ENCODE results near the gene GPR62. TPM values are rescaled to one million over a fixed set of nuclear protein-coding genes. Genes with fewer than 3 reads are reported as not detected.

Gene GPR62
- total RNA-seq, 1 experiment from 2014 or later = not detected

Other genes with a start within 250 kb of the GPR62 start
- 0.21 TPM for gene GRM2, start 248.3 kb upstream of the GPR62 start, total RNA-seq (2021; ENCODE audit: unreplicated experiment)
- gene IQCF6, start 176.1 kb upstream of the GPR62 start, total RNA-seq (2021; ENCODE audit: unreplicated experiment) = not detected
- gene IQCF2, start 93.8 kb upstream of the GPR62 start, total RNA-seq (2021; ENCODE audit: unreplicated experiment) = not detected
- not detected for gene IQCF5, start 79.8 kb upstream of the GPR62 start, total RNA-seq (2021; ENCODE audit: unreplicated experiment)
- not detected for gene IQCF1, start 52.0 kb upstream of the GPR62 start, total RNA-seq (2021; ENCODE audit: unreplicated experiment)
- gene RRP9, start 13.5 kb upstream of the GPR62 start, total RNA-seq (2021; ENCODE audit: unreplicated experiment) = 54.5 TPM
- gene PARP3, start 13.0 kb upstream of the GPR62 start, total RNA-seq (2021; ENCODE audit: unreplicated experiment) = 16.1 TPM
- 58.0 TPM for gene PCBP4, start 12.1 kb downstream of the GPR62 start, total RNA-seq (2021; ENCODE audit: unreplicated experiment)
- gene ABHD14B, start 18.7 kb downstream of the GPR62 start, total RNA-seq (2021; ENCODE audit: unreplicated experiment) = 40.7 TPM
- 11.3 TPM for gene ABHD14A, start 19.7 kb downstream of the GPR62 start, total RNA-seq (2021; ENCODE audit: unreplicated experiment)
- gene ACY1, start 28.2 kb downstream of the GPR62 start, total RNA-seq (2021; ENCODE audit: unreplicated experiment) = 50.3 TPM
- 696 TPM for gene RPL29, start 40.5 kb downstream of the GPR62 start, total RNA-seq (2021; ENCODE audit: unreplicated experiment)
- 13.1 TPM for gene DUSP7, start 101.2 kb downstream of the GPR62 start, total RNA-seq (2021; ENCODE audit: unreplicated experiment)
- gene POC1A, start 199.0 kb downstream of the GPR62 start, total RNA-seq (2021; ENCODE audit: unreplicated experiment) = 25.7 TPM
- 89.4 TPM for gene ALAS1, start 242.8 kb downstream of the GPR62 start, total RNA-seq (2021; ENCODE audit: unreplicated experiment)

Measured in Panc1 (cell line).